ENCODE results near the gene UCHL5. TPM values are rescaled to one million over a fixed set of nuclear protein-coding genes. Genes with fewer than 3 reads are reported as not detected.

UCHL5 gene
- total and polyA plus RNA-seq, 2 donors (not counting 1 experiment from before 2014, with no cell fraction given) = 19.5 to 29.6 TPM

- H3K79me2 ChIP-seq (ENCODE audit: control insufficient read depth, insufficient read depth, low read length) = peaks cover 28% of the 10 kb centered on the region
- no peaks in the 10 kb centered on the region for H3K9me3 ChIP-seq (ENCODE audit: control insufficient read depth, insufficient read depth, low read depth, low read length)
- no peak for TF ChIP-seq EZH2 (IDR thresholded peaks at IDR 0.05; ENCODE audit: low read length, missing control alignments)
- peak overlapping the region; percentile 84 for H2AFZ ChIP-seq (ENCODE audit: low read length)
- no peaks in the 10 kb centered on the region for H3K27me3 ChIP-seq (ENCODE audit: control insufficient read depth, insufficient read depth, low read length)
- H3K4me2 ChIP-seq (ENCODE audit: extremely low read depth, insufficient read depth, low read length) = peak overlapping the region; percentile 92
- no peaks in the 10 kb centered on the region for H3K36me3 ChIP-seq (ENCODE audit: control insufficient read depth, insufficient read depth, low read length)
- peak overlapping the region; percentile 66 to 85 (median 74) for H3K4me3 ChIP-seq (replicated peaks in 1 of 4; ENCODE audit: control extremely low read depth in 1 of 4, insufficient read depth in 1 of 4, low read depth in 3 of 4, low read length in 4 of 4)
- H3K27ac ChIP-seq (ENCODE audit: insufficient read depth, low read length) = peak overlapping the region; percentile 90
- no peaks in the 10 kb centered on the region for H4K20me1 ChIP-seq (ENCODE audit: control insufficient read depth, extremely low read depth, insufficient read depth, low read length)
- H3K9ac ChIP-seq (ENCODE audit: insufficient read depth, low read length) = no peak overlapping the region
- H3K4me1 ChIP-seq (ENCODE audit: control insufficient read depth, extremely low read depth, insufficient read depth, low read length) = peaks cover 5% of the 10 kb centered on the region
- DNase-seq (ENCODE audit: low read depth in 2 of 2) = no peak
These were observed 46.6 kb upstream of the UCHL5 start for GRCh38 chr1:193105821-193106177.

- Histone ChIP-seq H3K9ac (ENCODE audit: insufficient read depth, low read length) (peak within 1 kb of the TSS; percentile 81), H3K27ac (ENCODE audit: insufficient read depth, low read length) (peak within 1 kb of the TSS; percentile 90), H3K79me2 (ENCODE audit: control insufficient read depth, insufficient read depth, low read length) (peaks cover 28% of the 10 kb centered on the region), H4K20me1 (ENCODE audit: control insufficient read depth, extremely low read depth, insufficient read depth, low read length) (no peaks in the 10 kb centered on the region), H3K4me2 (ENCODE audit: extremely low read depth, insufficient read depth, low read length) (peak within 1 kb of the TSS; percentile 98), H3K27me3 (ENCODE audit: control insufficient read depth, insufficient read depth, low read length) (no peaks in the 10 kb centered on the region), H2AFZ (ENCODE audit: low read length) (peak within 1 kb of the TSS; percentile 84), H3K9me3 (ENCODE audit: control insufficient read depth, insufficient read depth, low read depth, low read length) (no peaks in the 10 kb centered on the region), H3K4me1 (ENCODE audit: control insufficient read depth, extremely low read depth, insufficient read depth, low read length) (peaks cover 3% of the 10 kb centered on the region), H3K36me3 (ENCODE audit: control insufficient read depth, insufficient read depth, low read length) (no peaks in the 10 kb centered on the region), H3K4me3 (replicated peaks in 1 of 4; ENCODE audit: control extremely low read depth in 1 of 4, insufficient read depth in 1 of 4, low read depth in 3 of 4, low read length in 4 of 4) (peak within 1 kb of the TSS; percentile 78 to 87 (median 84))
- TF ChIP-seq CTCF (conservative IDR thresholded peaks at IDR 0.05 in 1 of 2, IDR thresholded peaks at IDR 0.05 in 1 of 2; ENCODE audit: low read depth in 1 of 2, low read length in 2 of 2) (no peak), EZH2 (IDR thresholded peaks at IDR 0.05; ENCODE audit: low read length, missing control alignments) (no peak)
- DNase-seq (ENCODE audit: low read depth in 2 of 2) = peak; percentile 83 to 92
These were observed 46.0 kb upstream of the UCHL5 start, which contains the start of gene GLRX2 for GRCh38 chr1:193104907-193105820. Gene GLRX2 (minus strand): TSS chr1:193105414. CDS start chr1:193105382, 32 bp downstream.

- Histone ChIP-seq H3K36me3 (ENCODE audit: control insufficient read depth, insufficient read depth, low read length) (no peaks in the 10 kb centered on the region), H3K4me2 (ENCODE audit: extremely low read depth, insufficient read depth, low read length) (peak overlapping the region; percentile 98), H2AFZ (ENCODE audit: low read length) (peak overlapping the region; percentile 80), H3K79me2 (ENCODE audit: control insufficient read depth, insufficient read depth, low read length) (peaks cover 28% of the 10 kb centered on the region), H3K4me1 (ENCODE audit: control insufficient read depth, extremely low read depth, insufficient read depth, low read length) (peaks cover 3% of the 10 kb centered on the region), H3K4me3 (replicated peaks in 1 of 4; ENCODE audit: control extremely low read depth in 1 of 4, insufficient read depth in 1 of 4, low read depth in 3 of 4, low read length in 4 of 4) (peak overlapping the region; percentile 78 to 87 (median 84)), H3K27me3 (ENCODE audit: control insufficient read depth, insufficient read depth, low read length) (no peaks in the 10 kb centered on the region), H4K20me1 (ENCODE audit: control insufficient read depth, extremely low read depth, insufficient read depth, low read length) (no peaks in the 10 kb centered on the region), H3K9ac (ENCODE audit: insufficient read depth, low read length) (peak overlapping the region; percentile 81), H3K27ac (ENCODE audit: insufficient read depth, low read length) (peak overlapping the region; percentile 90), H3K9me3 (ENCODE audit: control insufficient read depth, insufficient read depth, low read depth, low read length) (no peaks in the 10 kb centered on the region)
- TF ChIP-seq CTCF (conservative IDR thresholded peaks at IDR 0.05 in 1 of 2, IDR thresholded peaks at IDR 0.05 in 1 of 2; ENCODE audit: low read depth in 1 of 2, low read length in 2 of 2) (no peak), EZH2 (IDR thresholded peaks at IDR 0.05; ENCODE audit: low read length, missing control alignments) (no peak)
- DNase-seq (ENCODE audit: low read depth in 2 of 2) = peak in 1 of 2 donors; percentile 64
These were observed 45.3 kb upstream of the UCHL5 start for GRCh38 chr1:193104502-193104906.

Data from fibroblast of lung (primary cell).